Measurements from ENCODE around the gene BBS5. TPM values are rescaled to one million over a fixed set of nuclear protein-coding genes. Genes with fewer than 3 reads are reported as not detected.
"Not testable (repeated sequence)": the region's sequence is repeated elsewhere in the genome, so short reads cannot be mapped to it uniquely, and the experiment has no call there.

The BBS5 gene
- total and polyA plus RNA-seq, 5 donors from 2014 or later: 0.32 to 1.4 (median 0.92) TPM; not detected in 1

DNA sequence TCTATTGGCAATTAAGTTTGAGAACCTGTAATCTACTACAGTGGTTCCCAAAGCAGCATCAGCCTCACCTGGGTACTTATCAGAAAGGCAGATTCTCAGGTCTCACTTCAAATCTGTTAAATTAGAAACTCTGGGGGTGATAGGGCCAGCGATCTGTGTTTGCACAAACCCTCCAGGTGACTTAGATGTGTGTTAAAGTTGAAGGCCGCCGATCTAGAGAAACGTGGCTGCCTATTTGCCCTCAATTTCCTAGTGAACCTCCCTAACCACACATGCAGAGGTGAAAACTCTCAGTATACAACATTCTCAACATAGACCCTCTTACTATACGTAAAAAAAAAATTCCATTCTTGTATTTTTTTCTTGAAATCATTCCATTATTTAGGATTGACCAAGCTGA lies 44.4 kb downstream of the BBS5 start:
- H3K4me3 ChIP-seq (ENCODE audit: low read depth, low read length): no peak overlapping the region
- no peaks in the 10 kb centered on the region for H3K9me3 ChIP-seq (ENCODE audit: control insufficient read depth in 2 of 2, low read length in 2 of 2)
- no peak overlapping the region for H3K4me3 Mint-ChIP-seq
- no peaks in the 10 kb centered on the region for H3K27me3 ChIP-seq (ENCODE audit: control insufficient read depth, insufficient read depth, low read length)
- no peaks in the 10 kb centered on the region for H3K4me1 Mint-ChIP-seq
- H3K27ac ChIP-seq (ENCODE audit: insufficient read depth, low read length, poor library complexity, severe bottlenecking): no peak overlapping the region
- peaks cover 4% of the 10 kb centered on the region for H3K27me3 Mint-ChIP-seq
- ATAC-seq (ENCODE audit: low read depth in 2 of 2) (no peak), DNase-seq (no peak)
- H3K27ac Mint-ChIP-seq: no peak overlapping the region
- H3K9me3 Mint-ChIP-seq: no peaks in the 10 kb centered on the region
- no peaks in the 10 kb centered on the region for H3K36me3 ChIP-seq (ENCODE audit: control insufficient read depth, insufficient read depth, low read length)
- H3K4me1 ChIP-seq (ENCODE audit: control insufficient read depth, insufficient read depth, low read length, poor library complexity, severe bottlenecking): no peaks in the 10 kb centered on the region
- H3K36me3 Mint-ChIP-seq: no peaks in the 10 kb centered on the region

DNA sequence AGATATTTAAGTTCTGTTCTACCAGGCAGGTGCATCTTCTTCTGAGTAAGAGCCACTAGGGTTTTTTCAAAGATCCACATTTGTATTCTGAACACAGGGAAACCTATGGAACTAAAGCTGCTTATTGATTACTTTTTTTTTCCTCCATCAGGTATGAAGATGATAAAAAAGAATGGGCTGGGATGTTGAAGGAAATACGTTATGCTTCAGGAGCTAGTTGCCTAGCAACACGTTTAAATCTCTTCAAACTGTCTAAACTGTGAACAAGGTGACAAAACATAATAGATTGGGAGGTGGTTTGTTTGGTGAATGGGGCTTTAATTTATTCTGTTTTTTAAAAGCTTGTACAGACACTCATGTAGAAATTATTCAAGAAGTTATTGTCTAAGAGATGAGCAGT lies 46.1 kb downstream of the BBS5 start:
- Histone ChIP-seq H3K27ac (ENCODE audit: insufficient read depth, low read length, poor library complexity, severe bottlenecking) (no peak overlapping the region), H3K4me3 (ENCODE audit: low read depth, low read length) (no peak overlapping the region), H3K9me3 (ENCODE audit: control insufficient read depth in 2 of 2, low read length in 2 of 2) (no peaks in the 10 kb centered on the region), H3K4me1 (ENCODE audit: control insufficient read depth, insufficient read depth, low read length, poor library complexity, severe bottlenecking) (no peaks in the 10 kb centered on the region), H3K36me3 (ENCODE audit: control insufficient read depth, insufficient read depth, low read length) (peaks cover 7% of the 10 kb centered on the region), H3K27me3 (ENCODE audit: control insufficient read depth, insufficient read depth, low read length) (no peaks in the 10 kb centered on the region)
- H3K4me3 Mint-ChIP-seq: no peak overlapping the region
- peaks cover 6% of the 10 kb centered on the region for H3K36me3 Mint-ChIP-seq
- DNase-seq: no peak
- H3K27ac Mint-ChIP-seq: no peak overlapping the region
- no peaks in the 10 kb centered on the region for H3K9me3 Mint-ChIP-seq
- ATAC-seq (ENCODE audit: low read depth in 2 of 2): no peak
- H3K4me1 Mint-ChIP-seq: no peaks in the 10 kb centered on the region
- peaks cover 4% of the 10 kb centered on the region for H3K27me3 Mint-ChIP-seq

DNA sequence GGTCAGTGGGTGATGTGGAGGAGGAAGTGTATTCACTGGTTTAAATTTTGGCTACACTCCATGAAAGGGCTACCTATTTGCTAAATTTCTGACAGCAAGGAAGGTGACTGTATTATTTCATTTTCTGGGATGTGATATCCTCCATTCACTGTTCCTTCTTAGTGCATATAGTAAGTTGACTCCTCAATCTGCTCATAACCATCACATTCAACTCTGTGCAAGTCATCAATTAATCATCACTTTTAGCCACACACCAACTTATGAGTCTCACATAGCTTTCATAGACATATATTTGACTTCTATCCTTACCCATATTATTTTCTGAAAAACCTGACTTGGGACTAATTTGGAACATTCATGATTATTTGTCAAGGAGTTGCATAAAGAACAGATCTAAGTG lies 47.2 kb downstream of the BBS5 start:
- Histone ChIP-seq H3K4me3 (ENCODE audit: low read depth, low read length) (no peak overlapping the region), H3K27ac (ENCODE audit: insufficient read depth, low read length, poor library complexity, severe bottlenecking) (no peak overlapping the region), H3K27me3 (ENCODE audit: control insufficient read depth, insufficient read depth, low read length) (no peaks in the 10 kb centered on the region), H3K4me1 (ENCODE audit: control insufficient read depth, insufficient read depth, low read length, poor library complexity, severe bottlenecking) (no peaks in the 10 kb centered on the region), H3K9me3 (ENCODE audit: control insufficient read depth in 2 of 2, low read length in 2 of 2) (no peaks in the 10 kb centered on the region), H3K36me3 (ENCODE audit: control insufficient read depth, insufficient read depth, low read length) (peaks cover 10% of the 10 kb centered on the region)
- Mint-ChIP-seq H3K9me3 (no peaks in the 10 kb centered on the region), H3K4me3 (no peak overlapping the region), H3K27ac (no peak overlapping the region), H3K4me1 (peaks cover 0 to 3% (median 0%) of the 10 kb centered on the region in 4 donors), H3K36me3 (peaks cover 6% of the 10 kb centered on the region), H3K27me3 (peaks cover 4% of the 10 kb centered on the region)
- DNase-seq (no peak), ATAC-seq (ENCODE audit: low read depth in 2 of 2) (no peak)

DNA sequence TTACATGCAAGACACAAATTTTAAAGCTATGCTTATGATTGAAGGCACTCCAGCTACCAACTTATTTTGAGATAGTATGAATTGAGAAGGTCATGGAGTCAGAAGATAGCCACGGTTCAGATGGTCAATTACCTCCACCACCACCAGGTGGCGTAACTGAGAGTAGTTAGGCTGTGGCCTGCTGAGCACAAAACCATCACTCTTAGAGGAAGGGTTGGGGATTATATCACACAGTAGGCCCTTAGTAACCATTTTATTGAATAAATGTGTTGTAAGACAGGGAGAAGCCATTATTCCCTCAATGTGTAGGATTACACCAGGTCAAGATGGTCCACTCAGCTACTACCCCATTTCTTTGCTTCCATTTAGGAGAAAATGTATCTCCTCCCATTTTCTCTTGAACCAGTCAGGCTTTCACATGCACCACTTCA lies 49.0 kb downstream of the BBS5 start:
- no peak overlapping the region for H3K27ac ChIP-seq (ENCODE audit: insufficient read depth, low read length, poor library complexity, severe bottlenecking)
- peak; percentile 78 to 80 for ATAC-seq (ENCODE audit: low read depth in 2 of 2)
- peaks cover 6% of the 10 kb centered on the region for H3K36me3 Mint-ChIP-seq
- no peaks in the 10 kb centered on the region for H3K27me3 Mint-ChIP-seq
- no peaks in the 10 kb centered on the region for H3K9me3 Mint-ChIP-seq
- no peaks in the 10 kb centered on the region for H3K27me3 ChIP-seq (ENCODE audit: control insufficient read depth, insufficient read depth, low read length)
- H3K36me3 ChIP-seq (ENCODE audit: control insufficient read depth, insufficient read depth, low read length): peaks cover 10% of the 10 kb centered on the region
- H3K27ac Mint-ChIP-seq: peak overlapping the region in 1 of 3 donors; percentile 2
- no peak overlapping the region for H3K4me3 Mint-ChIP-seq
- DNase-seq: peak; percentile 50 to 77 (median 68)
- H3K4me1 Mint-ChIP-seq: peaks cover 0 to 3% (median 0%) of the 10 kb centered on the region in 4 donors
- H3K4me1 ChIP-seq (ENCODE audit: control insufficient read depth, insufficient read depth, low read length, poor library complexity, severe bottlenecking): no peaks in the 10 kb centered on the region
- no peaks in the 10 kb centered on the region for H3K9me3 ChIP-seq (ENCODE audit: control insufficient read depth in 2 of 2, low read length in 2 of 2)
- no peak overlapping the region for H3K4me3 ChIP-seq (ENCODE audit: low read depth, low read length)

DNA sequence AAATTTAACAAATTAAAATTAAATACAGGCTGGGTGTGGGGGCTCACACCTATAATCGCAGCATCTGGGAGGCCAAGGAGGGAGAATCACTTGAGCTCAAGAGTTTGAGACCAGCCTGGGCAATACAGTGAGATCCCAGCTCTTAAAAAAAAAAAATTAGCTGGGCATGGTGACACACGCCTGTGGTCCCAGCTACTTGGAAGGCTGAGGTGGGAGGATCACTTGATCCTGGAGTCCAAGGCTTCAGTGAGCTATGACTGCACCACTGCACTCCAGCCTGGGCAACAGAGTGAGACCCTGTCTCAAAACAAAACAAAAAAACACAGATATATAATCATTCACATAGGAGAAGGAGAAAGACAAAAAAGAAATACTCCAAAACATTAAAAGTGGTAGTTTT lies 60.2 kb downstream of the BBS5 start:
- not testable (repeated sequence) for H3K9me3 ChIP-seq (ENCODE audit: control insufficient read depth in 2 of 2, low read length in 2 of 2); DNase-seq; H3K27me3 ChIP-seq (ENCODE audit: control insufficient read depth, insufficient read depth, low read length); H3K9me3 Mint-ChIP-seq; H3K4me3 ChIP-seq (ENCODE audit: low read depth, low read length); H3K27ac ChIP-seq (ENCODE audit: insufficient read depth, low read length, poor library complexity, severe bottlenecking); H3K4me3 Mint-ChIP-seq; H3K4me1 ChIP-seq (ENCODE audit: control insufficient read depth, insufficient read depth, low read length, poor library complexity, severe bottlenecking); H3K36me3 ChIP-seq (ENCODE audit: control insufficient read depth, insufficient read depth, low read length); H3K27me3 Mint-ChIP-seq; H3K27ac Mint-ChIP-seq; ATAC-seq (ENCODE audit: low read depth in 2 of 2); H3K4me1 Mint-ChIP-seq
- peaks cover 28% of the 10 kb centered on the region for H3K36me3 Mint-ChIP-seq

DNA sequence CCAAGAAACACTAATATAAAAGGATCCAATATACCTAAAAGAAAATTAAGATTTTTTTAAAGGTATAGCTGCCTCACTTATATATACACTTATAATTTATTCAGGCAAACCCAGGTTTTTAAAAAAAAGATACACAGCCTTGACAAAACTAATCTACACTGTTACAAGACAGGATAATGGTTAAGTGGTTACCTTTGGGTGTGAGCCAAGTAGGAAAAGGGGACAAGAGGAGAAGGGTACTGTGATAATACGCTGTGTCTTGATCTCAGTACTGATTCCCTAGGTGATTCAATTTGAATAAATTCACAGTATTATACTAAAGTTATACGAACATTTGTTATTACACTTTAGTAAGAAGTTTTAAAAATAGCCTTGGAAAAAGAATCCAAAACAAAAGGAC lies 60.9 kb downstream of the BBS5 start:
- H3K9me3 ChIP-seq (ENCODE audit: control insufficient read depth in 2 of 2, low read length in 2 of 2): no peaks in the 10 kb centered on the region
- H3K9me3 Mint-ChIP-seq: peaks cover 0 to 3% (median 0%) of the 10 kb centered on the region in 7 donors
- peaks cover 8% of the 10 kb centered on the region for H3K36me3 ChIP-seq (ENCODE audit: control insufficient read depth, insufficient read depth, low read length)
- no peak overlapping the region for H3K27ac ChIP-seq (ENCODE audit: insufficient read depth, low read length, poor library complexity, severe bottlenecking)
- no peak overlapping the region for H3K4me3 Mint-ChIP-seq
- peak overlapping the region in 1 of 3 donors; percentile 36 for H3K27ac Mint-ChIP-seq
- no peaks in the 10 kb centered on the region for H3K4me1 ChIP-seq (ENCODE audit: control insufficient read depth, insufficient read depth, low read length, poor library complexity, severe bottlenecking)
- no peaks in the 10 kb centered on the region for H3K27me3 ChIP-seq (ENCODE audit: control insufficient read depth, insufficient read depth, low read length)
- H3K27me3 Mint-ChIP-seq: no peaks in the 10 kb centered on the region
- H3K36me3 Mint-ChIP-seq: peaks cover 28% of the 10 kb centered on the region
- H3K4me3 ChIP-seq (ENCODE audit: low read depth, low read length): no peak overlapping the region
- ATAC-seq (ENCODE audit: low read depth in 2 of 2) (no peak), DNase-seq (no peak)
- peaks cover 0 to 1% (median 0%) of the 10 kb centered on the region in 4 donors for H3K4me1 Mint-ChIP-seq

DNA sequence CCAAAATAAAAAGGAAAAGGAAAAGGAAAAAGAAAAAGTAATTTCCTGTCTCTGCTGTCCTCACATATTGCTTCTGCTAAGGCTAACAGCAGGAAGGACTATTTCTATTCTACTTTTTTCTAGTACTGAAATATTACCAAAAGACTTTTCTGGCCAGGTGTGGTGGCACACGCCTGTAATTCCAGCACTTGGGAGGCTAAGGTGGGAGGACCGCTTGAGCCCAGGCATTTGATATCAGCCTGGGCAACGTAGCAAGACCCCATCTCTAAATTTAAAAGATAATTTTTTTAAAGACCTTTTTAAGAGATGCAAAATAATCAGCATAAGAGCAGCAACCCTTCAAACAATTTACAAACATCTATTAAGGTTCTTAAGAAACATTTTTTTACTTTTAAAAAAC lies 63.1 kb downstream of the BBS5 start:
- Histone ChIP-seq H3K4me1 (ENCODE audit: control insufficient read depth, insufficient read depth, low read length, poor library complexity, severe bottlenecking) (no peaks in the 10 kb centered on the region), H3K36me3 (ENCODE audit: control insufficient read depth, insufficient read depth, low read length) (peaks cover 2% of the 10 kb centered on the region), H3K27me3 (ENCODE audit: control insufficient read depth, insufficient read depth, low read length) (no peaks in the 10 kb centered on the region), H3K27ac (ENCODE audit: insufficient read depth, low read length, poor library complexity, severe bottlenecking) (no peak overlapping the region), H3K9me3 (ENCODE audit: control insufficient read depth in 2 of 2, low read length in 2 of 2) (no peaks in the 10 kb centered on the region), H3K4me3 (ENCODE audit: low read depth, low read length) (no peak overlapping the region)
- H3K27me3 Mint-ChIP-seq: no peaks in the 10 kb centered on the region
- H3K36me3 Mint-ChIP-seq: peaks cover 28% of the 10 kb centered on the region
- no peak overlapping the region for H3K4me3 Mint-ChIP-seq
- peaks cover 0 to 3% (median 0%) of the 10 kb centered on the region in 4 donors for H3K4me1 Mint-ChIP-seq
- DNase-seq (no peak), ATAC-seq (ENCODE audit: low read depth in 2 of 2) (no peak)
- no peak overlapping the region for H3K27ac Mint-ChIP-seq
- peaks cover 0 to 3% (median 0%) of the 10 kb centered on the region in 7 donors for H3K9me3 Mint-ChIP-seq

DNA sequence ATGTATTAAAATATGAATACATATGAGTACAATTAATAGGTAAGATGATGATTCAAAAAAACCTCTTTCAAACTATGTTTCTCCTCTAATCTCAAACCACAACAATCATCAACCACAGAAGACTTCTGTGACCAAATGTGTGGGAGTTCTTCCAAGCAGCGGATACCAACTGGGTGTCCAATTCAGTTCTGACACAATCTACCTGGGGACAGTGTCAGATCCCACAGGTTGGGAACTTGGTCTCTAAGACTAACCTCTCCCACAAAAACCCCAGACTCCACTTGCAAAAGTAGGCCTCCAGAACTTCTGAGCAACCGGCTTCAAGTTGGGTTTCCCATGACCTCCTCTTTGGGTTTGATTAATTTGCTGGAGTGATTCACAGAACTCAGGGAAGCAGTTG lies 67.5 kb downstream of the BBS5 start:
- Mint-ChIP-seq H3K27ac (no peak overlapping the region), H3K4me1 (peaks cover 0 to 3% (median 0%) of the 10 kb centered on the region in 4 donors), H3K27me3 (no peaks in the 10 kb centered on the region), H3K4me3 (no peak overlapping the region), H3K36me3 (peaks cover 23% of the 10 kb centered on the region), H3K9me3 (peaks cover 0 to 3% (median 0%) of the 10 kb centered on the region in 7 donors)
- no peaks in the 10 kb centered on the region for H3K4me1 ChIP-seq (ENCODE audit: control insufficient read depth, insufficient read depth, low read length, poor library complexity, severe bottlenecking)
- H3K27me3 ChIP-seq (ENCODE audit: control insufficient read depth, insufficient read depth, low read length): no peaks in the 10 kb centered on the region
- DNase-seq (no peak), ATAC-seq (ENCODE audit: low read depth in 2 of 2) (no peak)
- peaks cover 8% of the 10 kb centered on the region for H3K36me3 ChIP-seq (ENCODE audit: control insufficient read depth, insufficient read depth, low read length)
- H3K4me3 ChIP-seq (ENCODE audit: low read depth, low read length): no peak overlapping the region
- H3K9me3 ChIP-seq (ENCODE audit: control insufficient read depth in 2 of 2, low read length in 2 of 2): no peaks in the 10 kb centered on the region
- no peak overlapping the region for H3K27ac ChIP-seq (ENCODE audit: insufficient read depth, low read length, poor library complexity, severe bottlenecking)

Measured in CD4-positive, CD25-positive, alpha-beta regulatory T cell (primary cell).